Measurements from ENCODE around the gene KLHL26. TPM values are rescaled to one million over a fixed set of nuclear protein-coding genes. Genes with fewer than 3 reads are reported as not detected.

KLHL26 gene
- polyA plus RNA-seq, 2 of the 4 experiments (the other 2 are of a cell fraction): 1.1 to 2.0 TPM

- ATAC-seq (no peak), DNase-seq (ENCODE audit: low read depth in 1 of 2, low spot score in 1 of 2) (no peak), FAIRE-seq (no peak)
- POLR2A ChIA-PET: no interaction called here
- H3K27ac ChIP-seq: peak overlapping the region; percentile 84 to 99
- CTCF ChIA-PET: interaction anchor here (0.7 to 1.2 kb wide), 3 partner anchors 12 to 32 kb away, joined by 3 read pairs; no protein-coding TSS in a partner anchor
- TF ChIP-seq HMGXB4 (CRISPR knock-in tag; IDR thresholded peaks at IDR 0.05; ENCODE audit: borderline replicate concordance) (no peak), MYC (IDR thresholded peaks at IDR 0.05; ENCODE audit: borderline replicate concordance, low read length) (no peak), HOXB5 (CRISPR knock-in tag; IDR thresholded peaks at IDR 0.05) (no peak), HOXB13 (CRISPR knock-in tag; IDR thresholded peaks at IDR 0.05; ENCODE audit: low read depth) (no peak), FOXS1 (CRISPR knock-in tag; IDR thresholded peaks at IDR 0.05) (no peak), JUN (IDR thresholded peaks at IDR 0.05) (no peak), CBX2 (IDR thresholded peaks at IDR 0.05; ENCODE audit: borderline replicate concordance, low read depth) (no peak), ZC3H11A (IDR thresholded peaks at IDR 0.05) (no peak)
- TF ChIP-seq, protein P1, sequence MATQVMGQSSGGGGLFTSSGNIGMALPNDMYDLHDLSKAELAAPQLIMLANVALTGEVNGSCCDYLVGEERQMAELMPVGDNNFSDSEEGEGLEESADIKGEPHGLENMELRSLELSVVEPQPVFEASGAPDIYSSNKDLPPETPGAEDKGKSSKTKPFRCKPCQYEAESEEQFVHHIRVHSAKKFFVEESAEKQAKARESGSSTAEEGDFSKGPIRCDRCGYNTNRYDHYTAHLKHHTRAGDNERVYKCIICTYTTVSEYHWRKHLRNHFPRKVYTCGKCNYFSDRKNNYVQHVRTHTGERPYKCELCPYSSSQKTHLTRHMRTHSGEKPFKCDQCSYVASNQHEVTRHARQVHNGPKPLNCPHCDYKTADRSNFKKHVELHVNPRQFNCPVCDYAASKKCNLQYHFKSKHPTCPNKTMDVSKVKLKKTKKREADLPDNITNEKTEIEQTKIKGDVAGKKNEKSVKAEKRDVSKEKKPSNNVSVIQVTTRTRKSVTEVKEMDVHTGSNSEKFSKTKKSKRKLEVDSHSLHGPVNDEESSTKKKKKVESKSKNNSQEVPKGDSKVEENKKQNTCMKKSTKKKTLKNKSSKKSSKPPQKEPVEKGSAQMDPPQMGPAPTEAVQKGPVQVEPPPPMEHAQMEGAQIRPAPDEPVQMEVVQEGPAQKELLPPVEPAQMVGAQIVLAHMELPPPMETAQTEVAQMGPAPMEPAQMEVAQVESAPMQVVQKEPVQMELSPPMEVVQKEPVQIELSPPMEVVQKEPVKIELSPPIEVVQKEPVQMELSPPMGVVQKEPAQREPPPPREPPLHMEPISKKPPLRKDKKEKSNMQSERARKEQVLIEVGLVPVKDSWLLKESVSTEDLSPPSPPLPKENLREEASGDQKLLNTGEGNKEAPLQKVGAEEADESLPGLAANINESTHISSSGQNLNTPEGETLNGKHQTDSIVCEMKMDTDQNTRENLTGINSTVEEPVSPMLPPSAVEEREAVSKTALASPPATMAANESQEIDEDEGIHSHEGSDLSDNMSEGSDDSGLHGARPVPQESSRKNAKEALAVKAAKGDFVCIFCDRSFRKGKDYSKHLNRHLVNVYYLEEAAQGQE (IDR thresholded peaks at IDR 0.05): no peak
- 89% methylated on average over 4 of the region's 10 CpGs for WGBS (ENCODE audit: missing lambda C conversion rate)
- no peak overlapping the region for H3K4me3 ChIP-seq
- no peaks in the 10 kb centered on the region for H3K9me3 ChIP-seq
- H3K4me2 ChIP-seq: peak overlapping the region; percentile 76
- H3K4me1 ChIP-seq: peaks cover 53% of the 10 kb centered on the region
Observed at GRCh38 chr19:18660939-18661670, 24.3 kb downstream of the KLHL26 start.

DNA sequence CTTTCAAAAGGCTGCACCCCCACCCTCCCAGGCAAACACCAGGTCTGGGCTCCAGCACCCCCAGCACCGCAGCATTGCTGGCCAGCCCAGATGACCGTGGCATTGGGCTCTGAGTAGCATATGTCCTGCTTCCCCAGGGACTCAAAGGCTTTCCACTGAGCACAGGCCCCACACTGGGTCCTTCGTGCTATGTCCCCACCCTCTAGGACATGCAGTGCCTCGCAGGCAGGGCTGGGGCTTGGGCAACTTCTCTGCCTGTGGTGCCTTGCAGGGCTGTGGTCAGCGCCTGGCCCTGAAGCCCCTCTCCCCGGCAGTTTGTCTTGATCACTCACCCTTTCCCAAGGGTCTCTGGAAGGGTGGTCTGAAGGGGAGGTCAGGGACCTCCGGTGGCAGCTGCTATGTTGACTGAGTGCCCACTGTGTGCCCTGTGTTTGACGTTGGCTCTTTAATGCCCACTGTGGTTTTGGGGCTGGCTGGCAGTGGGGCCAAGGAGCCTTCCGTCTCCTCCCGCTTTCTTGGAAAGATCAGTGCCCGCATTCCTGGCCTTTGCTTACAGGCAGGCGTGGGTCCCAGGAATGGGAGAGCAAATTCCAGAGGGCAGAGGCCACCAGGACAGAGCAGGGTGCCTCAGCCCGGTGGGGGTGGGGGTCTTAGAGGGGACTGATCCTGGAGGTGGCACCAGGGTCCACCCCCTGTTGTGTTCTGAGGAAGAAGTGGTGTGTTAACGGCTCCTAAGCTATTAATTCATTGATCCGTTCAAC, 26.3 kb downstream of the KLHL26 start:
- ChIA-PET POLR2A (no interaction called here), CTCF (no interaction called here)
- no peaks in the 10 kb centered on the region for H3K9me3 ChIP-seq
- 91% methylated on average over 4 of the region's 15 CpGs for WGBS (ENCODE audit: missing lambda C conversion rate)
- FAIRE-seq (no peak), DNase-seq (ENCODE audit: low read depth in 1 of 2, low spot score in 1 of 2) (no peak), ATAC-seq (no peak)
- TF ChIP-seq ZNF302 (CRISPR knock-in tag; IDR thresholded peaks at IDR 0.05) (no peak), HOXB5 (CRISPR knock-in tag; IDR thresholded peaks at IDR 0.05) (no peak), GATA3 (IDR thresholded peaks at IDR 0.05; ENCODE audit: borderline replicate concordance) (no peak), RFX5 (IDR thresholded peaks at IDR 0.05) (no peak), POLR2A (IDR thresholded peaks at IDR 0.05; ENCODE audit: low read length) (no peak), EHF (CRISPR knock-in tag; IDR thresholded peaks at IDR 0.05) (no peak), POLR2AphosphoS2 (conservative IDR thresholded peaks at IDR 0.05; ENCODE audit: low read length) (no peak)
- TF ChIP-seq, protein P2, sequence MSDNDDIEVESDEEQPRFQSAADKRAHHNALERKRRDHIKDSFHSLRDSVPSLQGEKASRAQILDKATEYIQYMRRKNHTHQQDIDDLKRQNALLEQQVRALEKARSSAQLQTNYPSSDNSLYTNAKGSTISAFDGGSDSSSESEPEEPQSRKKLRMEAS (IDR thresholded peaks at IDR 0.05): no peak
- H3K27ac ChIP-seq: peak overlapping the region; percentile 28 to 80; a peak in 3 of 6 replicates
- H3K4me3 ChIP-seq: no peak overlapping the region
- H3K4me2 ChIP-seq: 0 out of 3 replicates have a peak overlapping the region, but pooled peaks have one; percentile 28
- peaks cover 45% of the 10 kb centered on the region for H3K4me1 ChIP-seq

Data from A549 (cell line).